ENCODE results near the gene CTXND2.

DNA sequence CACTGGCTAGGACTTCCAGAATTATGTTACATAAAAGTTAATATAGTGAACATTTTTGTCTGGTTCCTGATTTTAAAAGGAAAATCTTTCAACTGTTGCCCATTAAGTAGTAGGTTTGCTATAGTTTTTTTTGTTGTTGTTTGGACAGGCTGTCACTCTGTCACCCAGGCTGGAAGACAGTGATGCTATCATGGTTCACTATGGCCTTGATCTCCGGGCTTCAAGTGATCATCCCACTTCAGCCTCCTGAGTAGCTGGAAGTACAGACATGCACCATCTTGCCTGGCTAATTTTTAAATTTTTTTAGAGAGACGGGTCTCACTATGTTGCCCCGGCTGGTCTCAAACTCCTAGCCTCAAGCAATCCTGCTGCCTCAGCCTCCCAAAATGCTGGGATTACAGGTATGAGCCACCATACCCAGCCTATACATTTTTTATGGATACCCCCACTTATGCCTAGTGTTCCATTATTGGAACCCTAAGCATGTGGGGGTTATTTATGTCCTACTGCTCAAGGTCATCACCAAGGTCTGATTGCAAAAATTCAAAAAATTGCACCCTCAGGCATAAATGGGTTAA, 6.5 kb downstream of the CTXND2 start:
- TF ChIP-seq TAF1 (IDR thresholded peaks at IDR 0.05; ENCODE audit: borderline replicate concordance, low read depth, low read length) (no peak), POLR2A (IDR thresholded peaks at IDR 0.05; ENCODE audit: low read depth, low read length) (no peak)
